Thymus (tissue), 11 donors: Measurements from ENCODE around the gene FCF1. TPM values are rescaled to one million over a fixed set of nuclear protein-coding genes. Genes with fewer than 3 reads are reported as not detected.

Experiments
- DNase-seq, 9 donors: peaks; one replicate each; pipeline ENCODE4 v3.0.0-alpha.2; 2013; ENCODE audit warnings: low spot score in 9 of 9, low read depth in 6 of 9, missing footprints in 1 of 9
- H3K27ac ChIP-seq, 2 donors: one replicate each; pipeline ENCODE4 v1.5.1; 2013; ENCODE audit warnings: control low read depth in 1 of 2, low read depth in 1 of 2, low read length in 1 of 2, mild to moderate bottlenecking in 1 of 2, moderate library complexity in 1 of 2
- H3K27me3 ChIP-seq, 2 donors: one replicate each; pipeline ENCODE4 v1.5.1; 2013; ENCODE audit warnings: low read length in 1 of 2; ENCODE audit not compliant: control insufficient read depth in 2 of 2, insufficient read depth in 1 of 2
- H3K36me3 ChIP-seq, 2 donors: one replicate each; pipeline ENCODE4 v1.5.1; 2013; ENCODE audit warnings: low read length in 1 of 2, mild to moderate bottlenecking in 1 of 2, moderate library complexity in 1 of 2; ENCODE audit not compliant: control insufficient read depth in 2 of 2, insufficient read depth in 2 of 2
- H3K4me1 ChIP-seq, 2 donors: one replicate each; pipeline ENCODE4 v1.5.1; 2013; ENCODE audit warnings: low read length in 2 of 2; ENCODE audit not compliant: control insufficient read depth in 2 of 2, insufficient read depth in 2 of 2
- H3K4me3 ChIP-seq, 2 donors: one replicate each; pipeline ENCODE4 v1.5.1; 2013; ENCODE audit warnings: low read length in 2 of 2, control low read depth in 1 of 2, mild to moderate bottlenecking in 1 of 2
- H3K9me3 ChIP-seq, 2 donors: one replicate each; pipeline ENCODE4 v1.5.1; 2013; ENCODE audit warnings: low read length in 1 of 2, mild to moderate bottlenecking in 1 of 2; ENCODE audit not compliant: control insufficient read depth in 2 of 2, insufficient read depth in 1 of 2
- WGBS: extraction: QIAGEN DNeasy Blood & Tissue Kit; methylation state at CpG from one replicate; pipeline ENCODE4 v1.1.7; 2013; 5-methylcytosine and 5-hydroxymethylcytosine counted together
- polyA plus RNA-seq: library from polyadenylated mRNA; stranded (reverse); fragments of 200-250 nt; gene quantifications from one replicate; pipeline ENCODE4 v1.2.3, GENCODE V29; 2013
- total RNA-seq: library from RNA; stranded (reverse); fragments of 120-200 nt; gene quantifications from one replicate; pipeline ENCODE4 v1.2.4, GENCODE V29; 2013
- donor health status: healthy.

FCF1 gene
- total and polyA plus RNA-seq, 2 donors: 21.9 to 32.2 TPM

DNA sequence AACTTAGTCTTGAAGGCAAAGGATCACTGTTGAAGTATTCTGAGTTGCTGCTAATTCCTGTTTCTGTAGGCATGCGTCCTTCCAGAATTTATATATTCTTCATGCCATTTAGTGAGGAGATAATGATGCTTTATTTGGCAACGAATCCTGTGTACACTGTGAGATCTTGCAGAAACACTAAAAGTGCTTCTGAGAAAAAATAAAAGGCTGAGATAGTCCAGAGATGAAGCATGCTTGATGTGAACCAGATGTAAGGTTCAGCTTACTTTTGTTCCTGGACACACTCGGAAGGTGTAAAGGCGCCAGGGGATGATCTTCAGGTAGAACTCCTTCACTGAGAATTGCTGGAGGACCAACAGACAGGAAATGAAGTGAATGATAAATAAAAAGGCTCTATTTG is 39.2 kb upstream of the FCF1 start:
- H3K4me3 ChIP-seq: no peak overlapping the region
- H3K27ac ChIP-seq: no peak overlapping the region
- H3K4me1 ChIP-seq: no peaks in the 10 kb centered on the region
- DNase-seq: no peak
- no peaks in the 10 kb centered on the region for H3K27me3 ChIP-seq
- H3K9me3 ChIP-seq: no peaks in the 10 kb centered on the region
- 97% methylated on average over 4 of the region's 4 CpGs for WGBS
- H3K36me3 ChIP-seq: peaks cover 46 to 62% of the 10 kb centered on the region in 2 donors

DNA sequence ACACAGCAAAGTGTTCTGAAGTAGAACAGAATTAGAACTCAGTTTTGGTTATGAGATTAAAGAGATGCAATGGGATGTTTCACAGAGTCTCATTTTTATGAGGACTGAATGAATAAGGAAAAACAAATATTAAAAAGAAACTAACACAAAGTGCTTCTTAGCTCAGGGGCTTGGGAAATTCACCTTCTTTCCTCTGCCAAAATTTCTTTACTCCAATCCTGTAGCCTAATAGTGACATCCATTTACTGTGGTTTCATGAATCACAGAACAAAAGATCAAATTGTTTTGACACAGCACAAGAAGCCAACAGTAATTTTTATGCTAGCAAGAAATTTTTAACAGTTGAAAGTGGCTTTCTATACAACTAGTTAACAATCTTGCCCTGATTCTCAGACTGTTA is 37.7 kb upstream of the FCF1 start:
- H3K27ac ChIP-seq: no peak overlapping the region
- no peak for DNase-seq

DNA sequence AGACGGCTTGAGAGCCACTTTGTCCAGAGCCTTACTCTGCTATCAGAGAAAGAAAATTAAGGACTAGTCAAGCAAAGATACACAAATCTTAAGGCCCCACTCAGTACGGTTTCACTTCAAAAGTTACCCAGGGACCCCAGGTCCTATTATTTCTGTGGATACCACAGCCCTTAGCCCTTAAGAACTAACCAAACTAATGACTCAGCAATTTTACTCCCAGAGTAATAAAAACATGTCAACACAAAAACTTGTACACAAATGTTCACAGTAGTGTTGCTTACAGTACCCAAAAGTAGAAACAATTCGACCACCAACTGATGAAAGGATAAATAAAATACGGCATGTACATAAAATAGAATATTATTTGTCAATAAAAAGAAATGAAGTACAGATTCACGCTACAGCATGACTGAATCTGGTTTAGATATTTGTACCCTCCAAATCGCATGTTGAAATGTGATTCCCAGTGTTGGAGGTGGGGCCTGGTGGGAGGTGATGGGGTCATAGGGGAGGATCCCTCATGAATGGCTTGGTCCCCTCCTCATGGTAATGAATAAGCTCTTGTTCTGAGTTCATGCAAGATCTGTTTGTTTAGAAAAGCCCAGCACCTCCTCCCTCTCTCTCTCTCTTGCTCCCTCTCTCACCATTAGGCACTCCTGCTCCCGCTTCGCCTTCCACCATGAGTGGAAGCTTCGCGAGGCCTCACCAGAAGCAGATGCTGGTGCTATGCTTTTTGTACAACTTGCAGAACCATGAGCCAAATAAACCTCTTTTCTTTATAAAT is 30.6 kb upstream of the FCF1 start:
- no peaks in the 10 kb centered on the region for H3K27me3 ChIP-seq
- no peak for DNase-seq
- WGBS: 94% methylated on average over 10 of the region's 10 CpGs
- no peak overlapping the region for H3K4me3 ChIP-seq
- peak overlapping the region in 1 of 2 donors; percentile 65 for H3K27ac ChIP-seq
- peaks cover 24 to 45% of the 10 kb centered on the region in 2 donors for H3K36me3 ChIP-seq
- no peaks in the 10 kb centered on the region for H3K9me3 ChIP-seq
- H3K4me1 ChIP-seq: peaks cover 19 to 30% of the 10 kb centered on the region in 2 donors

More for the DNA sequence above, 37.7 kb upstream of the FCF1 start:
- Histone ChIP-seq H3K9me3 (no peaks in the 10 kb centered on the region), H3K27me3 (no peaks in the 10 kb centered on the region), H3K36me3 (peaks cover 41 to 48% of the 10 kb centered on the region in 2 donors), H3K4me3 (no peak overlapping the region), H3K4me1 (no peaks in the 10 kb centered on the region)

DNA sequence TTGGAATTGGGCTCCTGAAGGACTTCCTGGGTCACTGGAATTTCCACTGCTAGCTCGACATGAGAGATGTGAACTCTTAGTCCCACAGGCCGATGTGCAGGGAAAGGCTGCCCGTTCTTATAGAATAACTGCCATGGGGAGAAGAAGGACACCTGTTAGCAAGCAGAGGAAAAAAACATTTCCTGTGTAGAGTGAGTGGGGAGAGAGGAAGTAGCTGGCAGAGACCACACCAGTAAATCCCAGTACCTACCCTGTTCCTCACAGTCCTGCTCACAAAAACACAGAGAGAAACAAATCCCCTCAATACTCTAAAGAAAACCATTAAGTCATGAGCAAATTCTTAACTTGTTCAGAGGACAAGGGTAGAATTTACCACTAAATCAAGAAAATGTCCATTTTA is 29.5 kb upstream of the FCF1 start:
- H3K4me1 ChIP-seq: peaks cover 19 to 30% of the 10 kb centered on the region in 2 donors
- peak in 3 of 9 donors; percentile 8 to 43 (median 16) for DNase-seq
- H3K27me3 ChIP-seq: no peaks in the 10 kb centered on the region
- peak overlapping the region in 1 of 2 donors; percentile 65 for H3K27ac ChIP-seq
- peaks cover 28 to 52% of the 10 kb centered on the region in 2 donors for H3K36me3 ChIP-seq
- no peaks in the 10 kb centered on the region for H3K9me3 ChIP-seq
- no peak overlapping the region for H3K4me3 ChIP-seq
- 7% methylated on average over 3 of the region's 3 CpGs for WGBS

DNA sequence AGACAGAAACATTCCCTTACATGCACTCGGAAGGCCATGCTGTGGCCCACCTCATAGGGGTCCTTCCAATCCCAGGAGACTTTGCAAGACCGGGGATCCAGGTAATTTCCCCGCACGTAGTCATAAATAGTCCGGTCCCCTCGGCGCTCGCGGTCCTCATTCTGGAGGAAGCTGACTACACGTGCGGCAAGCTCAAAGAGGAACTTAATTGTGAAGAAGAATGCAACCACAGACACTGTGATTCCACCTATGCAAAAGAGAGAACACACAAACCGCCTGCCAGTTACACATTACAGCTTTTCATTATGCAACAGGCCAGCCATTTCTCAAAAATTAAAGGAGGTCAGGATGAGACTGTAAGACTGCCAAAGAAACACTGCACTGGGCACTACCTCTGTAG is 28.5 kb upstream of the FCF1 start:
- H3K4me3 ChIP-seq: no peak overlapping the region
- H3K27me3 ChIP-seq: no peaks in the 10 kb centered on the region
- DNase-seq: peak in 6 of 9 donors; percentile 22 to 71 (median 34)
- H3K4me1 ChIP-seq: peaks cover 19 to 30% of the 10 kb centered on the region in 2 donors
- H3K9me3 ChIP-seq: no peaks in the 10 kb centered on the region
- H3K36me3 ChIP-seq: peaks cover 28 to 59% of the 10 kb centered on the region in 2 donors
- WGBS: 14% methylated on average over 12 of the region's 12 CpGs
- peak overlapping the region; percentile 8 to 65 for H3K27ac ChIP-seq

DNA sequence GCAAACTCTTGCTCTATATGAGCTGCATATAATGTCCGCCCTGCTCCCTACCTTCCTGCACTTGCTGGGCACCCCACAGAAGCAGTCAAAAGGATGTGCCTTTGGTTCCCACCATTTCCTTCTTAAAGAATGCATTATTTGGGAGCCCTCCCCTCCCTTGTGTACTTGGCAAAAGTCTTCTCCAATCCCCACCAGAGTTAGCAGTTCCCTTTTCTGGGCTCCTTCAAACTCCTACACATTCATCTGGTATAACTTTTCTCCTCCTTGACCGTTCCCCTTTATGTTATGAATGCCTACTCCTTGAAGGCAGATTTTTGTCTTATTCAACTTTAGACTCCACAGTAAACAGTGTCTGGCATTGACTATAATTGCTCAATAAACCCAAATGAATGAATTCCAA is 27.9 kb upstream of the FCF1 start:
- WGBS: 73% methylated on average over 2 of the region's 2 CpGs
- Histone ChIP-seq H3K36me3 (peaks cover 32 to 63% of the 10 kb centered on the region in 2 donors), H3K9me3 (no peaks in the 10 kb centered on the region), H3K4me1 (peaks cover 19 to 30% of the 10 kb centered on the region in 2 donors), H3K27ac (peak overlapping the region in 1 of 2 donors; percentile 12), H3K4me3 (no peak overlapping the region), H3K27me3 (no peaks in the 10 kb centered on the region)
- no peak for DNase-seq

DNA sequence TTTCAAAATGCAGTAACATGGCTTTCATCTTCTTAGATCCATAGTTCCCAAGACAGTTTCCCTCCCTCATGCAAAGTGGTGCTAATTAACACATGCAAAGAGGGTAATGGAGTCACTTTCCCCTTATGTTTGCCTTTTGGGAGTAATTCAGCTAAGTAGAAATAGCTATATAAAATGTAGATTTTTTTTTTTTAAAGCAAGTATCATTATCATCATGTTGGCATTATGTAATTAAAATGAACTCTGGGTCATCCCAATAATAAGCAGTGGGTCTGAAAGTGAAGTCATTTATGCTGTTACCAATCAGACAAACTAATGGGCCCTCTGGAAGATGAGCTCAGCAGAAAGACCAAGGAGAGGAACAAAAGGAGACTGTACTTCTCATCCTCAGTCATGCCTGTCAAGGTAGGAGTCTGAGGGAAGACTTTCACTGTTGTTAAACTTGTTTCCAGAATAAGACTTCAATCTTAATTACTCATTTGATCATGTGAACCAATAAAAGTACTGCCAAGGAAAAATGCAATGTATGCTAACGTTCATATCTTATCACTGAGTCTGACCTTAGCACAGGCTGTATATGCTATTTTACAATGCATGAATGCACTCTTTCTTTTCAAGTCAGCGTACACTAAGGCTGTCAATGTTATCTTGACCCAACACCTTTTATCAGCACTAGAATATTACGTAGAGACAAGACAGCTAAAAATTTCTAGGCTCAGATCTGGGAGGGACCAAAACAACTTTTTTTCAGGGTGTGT is 26.8 kb upstream of the FCF1 start:
- 97% methylated on average over 3 of the region's 3 CpGs for WGBS
- Histone ChIP-seq H3K27me3 (no peaks in the 10 kb centered on the region), H3K4me1 (peaks cover 19 to 30% of the 10 kb centered on the region in 2 donors), H3K4me3 (no peak overlapping the region), H3K9me3 (no peaks in the 10 kb centered on the region), H3K36me3 (peaks cover 38 to 69% of the 10 kb centered on the region in 2 donors), H3K27ac (no peak overlapping the region)
- no peak for DNase-seq

DNA sequence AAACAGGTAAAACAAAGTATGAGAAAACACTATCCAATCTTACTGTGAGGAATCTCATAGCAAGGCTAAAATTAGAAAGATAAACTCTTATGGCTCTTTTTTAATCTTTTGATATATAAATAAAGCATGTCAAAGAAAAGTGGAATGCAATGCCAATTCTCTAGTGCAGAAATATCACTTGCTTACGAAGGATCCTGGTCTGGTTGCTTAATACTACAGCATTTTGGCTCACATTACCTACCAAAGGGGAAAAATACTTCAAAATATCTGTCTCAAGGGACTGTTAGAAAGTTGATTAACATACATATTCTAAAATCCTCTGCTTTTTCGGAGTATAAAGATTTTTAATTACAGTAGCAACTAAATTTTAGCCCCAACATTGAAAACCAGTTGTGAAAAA is 21.5 kb upstream of the FCF1 start:
- Histone ChIP-seq H3K27me3 (no peaks in the 10 kb centered on the region), H3K27ac (no peak overlapping the region), H3K4me3 (no peak overlapping the region), H3K36me3 (peaks cover 25 to 44% of the 10 kb centered on the region in 2 donors), H3K9me3 (no peaks in the 10 kb centered on the region), H3K4me1 (no peaks in the 10 kb centered on the region)
- no peak for DNase-seq
- whole genome bisulfite sequencing: 98% methylated on average over 2 of the region's 2 CpGs

DNA sequence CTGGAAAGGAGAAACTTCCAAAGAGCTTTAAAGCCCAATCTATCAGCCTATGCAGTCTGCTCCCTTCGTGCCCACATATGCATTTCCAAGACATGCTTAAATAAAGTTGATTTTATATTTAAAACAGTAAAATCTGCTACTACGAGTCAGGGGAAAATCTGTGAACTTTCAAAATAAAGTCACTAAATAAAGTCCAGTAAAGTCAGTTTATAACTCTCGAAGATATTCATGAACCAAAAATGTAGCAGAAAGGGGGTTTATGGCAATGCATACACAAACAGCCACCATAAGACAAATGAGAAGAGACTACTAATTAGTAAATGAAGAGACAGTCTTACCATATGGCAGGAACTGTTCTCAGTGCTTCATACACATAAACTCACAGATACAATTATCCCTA is 19.8 kb upstream of the FCF1 start:
- H3K27ac ChIP-seq: no peak overlapping the region
- H3K4me3 ChIP-seq: no peak overlapping the region
- no peaks in the 10 kb centered on the region for H3K9me3 ChIP-seq
- H3K36me3 ChIP-seq: peaks cover 18 to 33% of the 10 kb centered on the region in 2 donors
- no peaks in the 10 kb centered on the region for H3K4me1 ChIP-seq
- DNase-seq: no peak
- 99% methylated on average over 3 of the region's 3 CpGs for WGBS
- H3K27me3 ChIP-seq: no peaks in the 10 kb centered on the region
